HS-5 (cell line): Measurements from ENCODE around the gene RAB11FIP4.

Experiments used
- DNase-seq: peaks from one replicate; pipeline ENCODE4 v3.0.0-alpha.2; 2012; ENCODE audit warnings: low read depth

Gene RAB11FIP4

DNA sequence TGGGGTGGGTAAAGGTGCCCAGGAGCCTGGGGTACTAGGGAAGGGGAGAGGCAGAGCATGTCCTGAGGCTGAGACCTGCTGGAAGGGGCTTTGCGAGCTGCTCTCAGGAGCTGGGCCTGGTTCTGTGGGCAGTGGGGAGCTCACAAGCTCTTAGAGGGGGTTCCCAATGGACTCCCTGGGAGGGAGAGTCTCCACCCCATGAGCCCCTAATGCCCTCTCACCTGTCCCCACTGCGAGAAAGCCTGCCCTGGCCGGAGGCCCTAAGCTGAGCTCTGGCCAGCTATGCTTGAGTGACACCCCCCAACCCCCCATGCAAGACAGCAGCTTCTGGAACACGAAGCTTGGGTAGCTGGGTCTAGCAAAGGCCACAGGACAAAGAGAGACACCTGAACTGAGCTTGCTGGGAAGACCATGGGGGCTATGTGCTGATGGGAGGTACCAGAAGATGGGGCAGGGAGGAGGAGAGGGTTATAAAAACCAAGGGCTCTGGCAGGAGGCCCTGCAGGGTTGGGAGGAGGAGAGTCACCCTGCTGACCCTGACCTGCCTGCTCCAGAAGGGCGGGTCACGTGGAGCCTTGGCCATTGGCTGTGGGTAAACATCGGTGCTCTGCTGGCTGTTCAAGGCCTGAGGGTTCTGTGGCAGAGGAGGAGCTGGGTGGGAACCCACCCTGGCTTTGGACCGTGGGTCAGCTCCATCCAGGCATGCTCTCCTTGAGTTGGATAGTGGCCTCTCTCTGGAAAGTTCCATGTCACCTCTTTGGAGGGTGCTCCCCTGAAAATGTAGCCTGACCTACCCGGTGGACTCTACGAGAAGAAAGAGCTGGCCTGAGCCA, 106.7 kb downstream of the RAB11FIP4 start:
- DNase-seq = no peak

DNA sequence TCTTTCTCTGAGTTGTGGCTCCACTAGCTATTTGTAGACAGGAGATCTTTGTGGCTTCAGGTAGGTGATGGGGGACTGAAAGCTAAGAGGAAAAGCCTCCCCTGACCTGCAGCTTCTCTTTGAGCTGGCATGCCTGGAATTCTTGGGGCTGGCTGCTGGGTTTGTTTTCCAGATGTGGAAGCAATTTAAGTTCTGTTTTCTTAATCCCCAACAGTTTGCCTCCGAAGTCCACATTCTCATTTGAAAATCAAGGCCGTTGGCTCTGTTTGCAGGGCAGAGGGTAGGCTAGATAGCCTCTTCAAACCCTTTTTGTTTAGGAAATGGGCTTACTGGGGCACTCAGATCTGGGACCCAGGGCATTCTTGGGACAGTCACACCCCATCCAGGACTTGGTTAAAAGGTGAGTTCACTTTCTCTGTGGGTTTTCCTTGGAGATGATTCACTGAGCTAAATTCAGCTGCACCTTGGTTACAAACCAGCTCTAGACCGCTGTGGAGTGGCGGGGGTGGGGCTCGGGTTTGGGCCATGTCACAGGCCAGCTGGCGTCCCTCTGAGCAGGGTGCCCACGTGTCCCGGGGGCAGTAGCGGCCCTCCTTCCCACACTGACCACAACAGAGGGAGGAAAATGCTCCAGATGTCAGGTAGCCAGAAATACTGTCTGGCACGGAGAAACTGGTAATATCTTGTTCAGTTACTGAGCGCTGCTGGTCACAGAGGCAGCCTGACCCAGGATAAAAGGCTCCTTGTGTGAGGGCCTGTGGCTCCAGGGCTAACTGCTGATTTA, 108.5 kb downstream of the RAB11FIP4 start:
- no peak for DNase-seq

DNA sequence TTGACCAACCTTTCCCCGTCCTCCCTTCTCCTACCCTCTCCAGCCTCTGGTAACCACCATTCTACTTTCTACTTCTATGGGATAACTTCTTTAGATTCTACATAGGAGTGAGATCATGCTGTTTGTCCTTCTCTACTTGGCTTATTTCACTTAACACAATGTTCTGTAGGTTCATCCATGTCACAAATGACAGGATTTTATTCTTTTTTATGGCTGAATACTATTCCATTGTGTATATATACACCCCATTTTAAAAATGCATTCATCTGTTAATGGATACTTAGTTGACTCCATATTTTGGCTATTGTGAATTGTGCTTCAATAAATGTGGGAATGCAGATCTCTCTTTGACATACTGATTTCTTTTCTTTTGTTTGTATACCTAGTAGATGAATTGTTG, 115.0 kb downstream of the RAB11FIP4 start:
- no peak for DNase-seq

DNA sequence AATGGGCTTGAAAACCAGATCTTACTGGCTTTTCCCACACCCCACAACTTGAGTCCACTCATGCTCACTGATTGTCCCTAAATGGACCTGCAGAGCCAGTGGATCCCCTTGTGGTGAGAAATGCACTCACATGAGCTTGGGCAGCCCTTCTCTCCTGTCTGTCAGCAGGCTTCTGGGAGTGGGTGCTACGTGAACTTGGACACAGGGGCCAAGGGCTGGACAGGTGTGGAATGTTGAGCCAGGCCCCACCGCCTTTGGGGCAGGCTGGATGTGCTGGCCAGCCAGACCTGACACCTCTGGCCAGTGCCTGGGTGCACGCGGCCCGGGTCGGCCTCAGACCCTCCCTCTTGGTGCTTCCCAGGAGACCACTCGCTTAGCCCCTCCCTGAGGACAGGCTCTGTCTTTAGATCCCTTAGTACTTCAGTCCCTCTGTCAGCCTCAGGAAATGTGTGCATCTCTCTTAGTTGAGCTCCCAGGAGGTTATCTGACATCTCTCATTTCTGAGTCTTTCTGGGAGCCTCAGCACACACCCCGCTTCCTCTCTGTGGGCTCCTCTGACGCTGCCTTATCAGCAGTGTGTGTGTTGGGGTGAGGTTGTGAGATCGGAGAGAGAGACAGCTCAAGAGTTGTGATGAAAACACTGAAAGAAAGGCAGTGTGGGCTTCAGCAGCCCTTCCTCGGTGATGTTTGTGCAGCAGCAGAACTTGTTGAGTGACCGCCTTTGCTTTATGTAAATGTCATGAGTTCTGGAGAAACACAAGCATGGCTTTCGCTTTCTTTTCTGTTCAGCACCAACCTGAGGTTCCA, 117.0 kb downstream of the RAB11FIP4 start:
- no peak for DNase-seq

DNA sequence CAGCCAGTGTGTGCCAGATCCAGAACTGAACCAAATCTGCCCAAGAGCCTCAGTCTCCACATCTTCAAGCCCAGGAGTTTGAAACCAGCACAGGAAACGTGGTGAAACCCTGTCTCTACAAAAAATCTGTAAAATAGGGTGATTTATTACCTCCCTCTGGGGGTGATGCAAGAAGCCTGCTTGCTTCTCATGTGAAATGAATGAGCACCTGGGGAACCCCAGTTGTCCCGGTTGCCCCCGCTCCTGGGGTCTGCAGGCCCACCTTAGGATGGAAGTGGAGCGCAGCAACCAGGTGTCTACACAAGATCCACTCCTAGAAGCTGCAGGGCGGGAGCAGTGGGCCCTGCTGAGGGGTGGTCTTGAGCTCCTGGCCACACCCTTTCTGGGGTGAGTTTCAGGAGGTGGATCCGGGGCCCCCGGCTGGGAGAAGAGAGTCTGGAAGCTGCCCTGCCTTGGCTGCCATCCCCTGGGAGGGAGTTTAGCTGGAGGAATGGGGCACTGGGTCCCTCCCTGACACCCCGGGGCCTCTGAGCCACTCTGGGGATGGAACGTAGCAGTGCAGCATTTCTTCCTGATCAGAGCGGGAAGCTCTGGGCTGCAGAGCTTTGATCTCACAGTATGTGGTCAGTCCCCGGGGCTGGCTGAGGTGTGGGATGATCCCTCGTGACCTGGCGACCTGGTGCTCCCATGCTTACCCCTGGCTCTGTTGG, 117.8 kb downstream of the RAB11FIP4 start:
- no peak for DNase-seq

DNA sequence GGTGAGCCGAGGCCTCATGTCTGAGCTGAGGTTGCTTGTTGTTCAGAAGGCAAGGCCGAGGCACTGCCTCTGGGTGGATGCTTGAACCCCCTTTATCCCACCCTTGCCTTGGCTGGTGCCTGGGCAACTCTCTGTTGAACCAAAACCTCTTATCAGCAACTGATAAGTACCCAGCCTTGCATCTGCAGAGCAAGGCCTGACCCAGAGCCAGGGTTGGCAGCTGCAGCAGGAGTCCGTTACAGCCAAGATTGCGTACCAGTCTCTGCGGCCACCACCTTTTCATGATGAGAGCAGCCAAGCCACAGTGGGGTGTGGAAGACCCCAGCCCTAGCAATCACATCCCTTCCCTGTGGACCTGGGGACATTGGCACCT, 118.3 kb downstream of the RAB11FIP4 start:
- DNase-seq = no peak

DNA sequence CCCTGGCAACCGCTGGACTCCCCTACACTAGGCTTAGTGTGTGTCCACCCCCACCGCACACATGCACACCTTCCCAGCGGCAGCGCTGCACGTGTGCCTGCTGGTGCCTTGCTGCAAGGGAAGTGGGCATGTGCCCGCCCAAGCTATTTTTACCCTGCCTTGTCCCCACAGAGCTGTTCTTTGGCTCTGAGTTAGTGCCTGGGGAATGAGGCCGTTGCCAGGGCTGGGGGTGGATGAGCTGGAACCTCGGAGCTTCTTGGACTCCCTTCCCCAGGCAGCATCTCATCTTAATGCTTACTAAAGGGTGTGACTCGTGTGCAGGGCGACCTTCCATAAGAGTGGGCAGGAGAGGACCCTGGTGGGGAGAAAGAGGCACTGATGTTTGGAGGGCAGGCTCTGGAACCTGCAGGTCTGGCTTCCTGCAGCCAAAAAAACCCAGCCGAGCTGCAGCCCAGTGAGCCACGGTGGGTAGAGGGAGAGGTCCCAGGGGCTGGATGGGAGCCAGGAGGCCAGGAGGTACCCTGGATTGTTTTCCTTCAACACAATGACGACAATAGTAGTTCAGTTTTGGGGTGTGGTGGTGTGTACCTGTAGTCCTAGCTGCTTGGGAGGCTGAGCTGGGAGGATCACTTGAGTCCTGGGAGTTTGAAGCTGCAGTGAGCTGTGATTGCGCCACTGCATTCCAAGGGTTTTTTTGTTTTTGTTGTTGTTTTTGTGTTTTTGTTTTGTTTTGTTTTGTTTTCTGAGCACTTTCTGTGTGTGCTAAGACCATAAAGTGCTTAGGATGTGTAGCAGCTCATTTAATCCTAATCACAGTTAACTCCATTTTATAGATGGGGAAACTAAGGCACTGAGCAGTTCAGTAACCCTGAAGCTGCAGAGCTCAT, 119.1 kb downstream of the RAB11FIP4 start:
- DNase-seq = no peak

DNA sequence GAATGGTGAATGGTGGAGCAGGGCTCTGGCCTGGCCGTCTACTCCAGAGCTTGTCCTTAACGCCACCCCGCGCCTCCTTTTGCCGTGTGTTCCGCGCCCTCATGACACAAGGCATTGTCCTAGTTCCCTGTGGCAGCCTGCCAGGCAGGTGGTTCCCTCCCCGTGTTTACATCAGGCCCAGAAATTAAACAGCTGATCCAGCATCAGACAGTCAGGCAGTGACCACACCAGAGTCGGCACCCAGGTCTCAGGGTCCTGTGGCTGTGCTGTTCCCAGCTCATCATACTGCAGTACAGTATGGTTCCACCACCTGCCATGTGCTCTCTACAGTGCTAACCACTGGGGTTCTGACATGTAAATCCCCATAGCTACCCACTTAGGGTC, 119.7 kb downstream of the RAB11FIP4 start:
- DNase-seq = no peak

DNA sequence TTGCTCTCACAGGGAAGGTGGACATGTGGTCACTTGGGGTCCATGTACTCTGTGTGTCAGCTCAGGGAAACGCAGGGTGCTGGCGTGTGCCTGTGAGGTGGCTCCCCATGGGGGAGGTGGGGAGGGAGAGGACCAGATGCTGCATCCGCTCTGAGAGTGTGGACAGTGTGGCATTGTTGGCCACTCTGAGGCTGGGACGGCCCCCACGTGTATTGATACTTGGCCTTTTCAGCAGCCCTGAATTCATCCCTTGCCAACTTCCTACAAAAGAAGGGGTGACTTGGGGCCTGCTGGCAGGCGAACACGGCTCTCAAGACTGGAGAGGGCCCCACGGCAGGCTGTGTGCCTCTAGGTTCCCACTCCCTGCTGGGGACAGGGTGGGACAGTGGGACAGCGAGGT, 120.1 kb downstream of the RAB11FIP4 start:
- DNase-seq = no peak

DNA sequence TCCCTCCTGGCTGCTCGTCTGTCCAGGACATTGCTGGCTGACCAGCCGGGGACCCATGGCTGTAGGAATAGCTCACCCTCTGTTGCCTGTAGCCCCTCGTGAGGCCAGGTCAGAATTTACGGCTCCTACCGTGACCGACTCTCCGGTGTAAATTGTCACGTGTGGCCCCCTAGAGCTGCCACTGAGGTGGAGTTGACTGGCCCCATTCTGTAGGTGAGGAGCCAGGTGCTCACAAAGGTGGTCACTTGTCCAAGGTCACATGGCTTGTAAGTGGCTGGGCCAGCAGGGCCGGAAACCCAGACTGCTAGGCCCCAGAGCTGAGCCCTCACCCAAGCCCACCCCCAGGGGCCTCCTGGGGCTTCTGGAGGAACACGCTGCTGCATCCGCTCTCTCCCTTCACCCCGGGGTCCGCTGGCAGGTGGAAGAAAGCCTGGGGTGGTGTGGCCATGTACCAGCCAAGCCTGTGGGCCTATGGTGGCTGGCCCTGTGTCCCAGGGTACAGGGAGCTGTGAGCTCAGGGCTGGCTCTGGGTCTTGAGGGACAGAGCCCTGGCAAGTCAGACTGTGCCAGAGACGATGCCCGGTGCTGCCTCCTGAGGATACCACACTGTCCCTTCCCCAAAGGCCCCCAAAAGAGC, 120.7 kb downstream of the RAB11FIP4 start:
- no peak for DNase-seq

DNA sequence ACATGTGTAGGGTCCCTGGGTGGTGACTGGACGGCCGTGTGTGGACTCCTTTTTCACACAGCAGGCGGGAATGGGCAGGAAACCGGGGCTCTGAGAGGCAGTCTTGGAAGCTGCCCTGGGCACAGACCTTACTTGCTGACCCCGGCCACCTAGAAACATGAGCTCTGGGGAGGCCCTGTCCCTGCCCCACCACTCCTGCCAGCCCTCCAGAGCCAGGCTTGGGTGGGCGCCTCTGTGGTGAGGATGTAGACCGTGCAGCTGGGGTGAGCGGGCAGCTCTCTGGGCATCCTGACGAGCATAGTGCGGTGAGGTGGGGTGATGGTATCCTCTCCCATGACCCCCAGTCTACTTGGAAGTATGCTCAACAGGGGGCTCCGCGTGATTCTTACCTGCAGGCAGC, 121.3 kb downstream of the RAB11FIP4 start:
- no peak for DNase-seq

DNA sequence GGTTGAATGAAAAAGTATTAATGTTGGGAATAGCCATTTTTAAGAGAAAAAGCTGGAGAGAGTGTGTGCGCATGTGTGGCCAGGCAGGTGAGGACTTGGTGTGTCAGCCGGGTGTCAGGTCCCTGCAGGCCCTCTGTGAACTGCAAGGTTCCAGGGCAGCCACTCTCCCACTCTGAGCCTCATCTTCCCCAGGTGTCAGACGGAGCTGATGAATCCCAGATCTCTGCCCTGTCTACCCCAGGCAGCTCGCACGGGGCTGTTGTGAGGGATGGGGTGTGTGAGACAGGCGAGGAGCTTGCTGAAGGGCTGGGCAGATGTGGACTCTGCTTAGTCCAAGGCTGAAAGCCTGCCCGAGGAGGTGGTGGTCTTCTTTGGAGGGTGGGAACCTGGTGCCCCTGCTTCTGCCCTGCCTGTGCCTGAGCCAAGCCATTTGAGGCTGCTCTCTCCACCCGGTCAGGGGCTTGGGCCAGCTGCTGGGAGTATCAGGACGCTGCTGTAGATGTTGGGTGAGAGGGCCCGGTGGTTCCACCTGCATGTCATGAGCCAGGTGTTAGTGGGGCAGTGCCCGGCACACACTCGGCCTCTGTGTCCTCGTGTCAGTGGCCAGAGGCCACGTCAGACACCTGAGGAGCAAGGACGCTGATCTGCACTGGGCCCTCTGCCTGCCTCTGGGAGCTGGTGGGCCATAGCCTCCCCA, 122.4 kb downstream of the RAB11FIP4 start:
- no peak for DNase-seq

DNA sequence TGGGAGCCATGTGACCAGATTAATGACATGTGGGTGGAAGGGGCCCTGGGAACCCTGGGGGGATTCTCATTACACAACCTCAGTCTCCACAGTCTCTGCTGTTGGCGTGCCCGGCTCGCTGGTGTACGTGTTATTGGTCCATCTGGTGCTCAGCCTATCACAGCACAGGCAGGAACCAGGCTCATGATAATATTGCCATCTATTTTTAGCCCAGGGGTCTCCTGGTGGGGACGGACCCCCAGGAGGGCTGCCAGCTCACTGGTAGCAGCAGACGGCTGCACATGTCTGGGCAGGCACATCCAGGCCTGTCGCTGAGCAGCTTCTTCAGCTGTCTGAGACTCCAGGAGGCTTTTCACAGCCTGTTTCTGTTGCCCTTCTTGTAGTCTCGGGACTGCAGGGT, 123.8 kb downstream of the RAB11FIP4 start:
- no peak for DNase-seq

DNA sequence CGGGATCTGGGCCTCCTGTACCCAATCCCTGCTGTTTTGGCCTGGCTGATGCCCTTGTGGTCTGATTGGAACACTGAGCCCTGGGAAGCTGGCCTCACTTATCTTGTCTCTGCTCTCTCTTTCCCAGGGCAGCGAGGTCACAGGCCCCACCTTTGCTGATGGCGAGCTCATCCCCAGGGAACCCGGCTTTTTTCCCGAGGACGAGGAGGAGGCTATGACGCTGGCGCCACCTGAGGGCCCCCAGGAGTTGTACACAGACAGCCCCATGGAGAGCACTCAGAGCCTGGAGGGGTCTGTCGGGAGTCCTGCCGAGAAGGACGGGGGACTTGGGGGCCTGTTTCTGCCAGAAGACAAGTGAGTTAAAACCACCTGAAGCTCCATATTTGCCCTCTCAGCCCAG, 126.0 kb downstream of the RAB11FIP4 start:
- DNase-seq = no peak

DNA sequence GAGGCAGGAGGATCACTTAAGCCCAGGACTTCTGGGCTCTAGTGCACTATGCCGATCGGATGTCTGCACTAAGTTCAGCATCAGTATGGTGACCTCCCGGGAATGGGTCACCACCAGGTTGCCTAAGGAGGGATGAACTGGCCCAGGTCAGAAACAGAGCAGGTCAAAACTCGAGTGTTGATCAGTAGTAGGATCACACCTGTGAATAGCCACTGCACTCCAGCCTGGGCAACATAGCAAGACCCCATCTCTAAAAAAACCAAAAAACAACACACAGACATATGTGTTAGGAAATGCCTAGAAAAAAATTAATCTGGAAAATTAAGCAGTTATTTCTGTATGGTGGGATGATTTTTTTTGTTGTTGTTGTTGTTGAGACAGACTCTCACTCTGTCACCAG, 127.0 kb downstream of the RAB11FIP4 start:
- DNase-seq = no peak

DNA sequence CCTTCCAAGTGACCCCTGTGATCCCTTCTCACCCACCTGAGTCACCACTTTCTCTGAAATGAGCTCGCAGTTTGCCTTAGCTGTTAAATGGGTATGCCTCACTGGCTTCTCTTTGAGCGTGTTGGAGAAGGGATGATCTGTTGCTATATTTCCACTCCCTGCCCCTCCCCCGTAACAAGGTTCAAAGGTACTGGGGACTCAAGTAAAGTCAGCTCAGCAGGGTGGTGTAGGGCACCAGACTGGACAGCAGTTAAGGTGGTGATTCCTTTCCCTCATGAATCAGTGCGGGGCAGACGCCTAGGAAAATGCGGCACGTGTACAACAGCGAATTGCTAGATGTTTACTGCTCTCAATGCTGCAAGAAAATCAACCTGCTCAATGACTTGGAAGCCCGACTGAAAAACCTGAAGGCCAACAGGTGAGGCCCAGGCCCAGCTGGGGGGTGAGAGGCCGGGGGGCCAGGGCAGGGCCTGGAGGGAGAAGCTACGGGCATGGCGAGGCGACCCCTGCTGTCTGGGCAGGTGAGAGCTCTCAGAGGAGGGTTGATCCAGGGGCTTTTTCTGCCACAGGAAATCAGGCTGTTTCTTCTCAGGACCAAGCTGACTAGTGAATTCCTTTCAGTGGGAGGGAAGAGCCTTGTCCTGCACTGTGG, 130.3 kb downstream of the RAB11FIP4 start:
- DNase-seq = no peak

DNA sequence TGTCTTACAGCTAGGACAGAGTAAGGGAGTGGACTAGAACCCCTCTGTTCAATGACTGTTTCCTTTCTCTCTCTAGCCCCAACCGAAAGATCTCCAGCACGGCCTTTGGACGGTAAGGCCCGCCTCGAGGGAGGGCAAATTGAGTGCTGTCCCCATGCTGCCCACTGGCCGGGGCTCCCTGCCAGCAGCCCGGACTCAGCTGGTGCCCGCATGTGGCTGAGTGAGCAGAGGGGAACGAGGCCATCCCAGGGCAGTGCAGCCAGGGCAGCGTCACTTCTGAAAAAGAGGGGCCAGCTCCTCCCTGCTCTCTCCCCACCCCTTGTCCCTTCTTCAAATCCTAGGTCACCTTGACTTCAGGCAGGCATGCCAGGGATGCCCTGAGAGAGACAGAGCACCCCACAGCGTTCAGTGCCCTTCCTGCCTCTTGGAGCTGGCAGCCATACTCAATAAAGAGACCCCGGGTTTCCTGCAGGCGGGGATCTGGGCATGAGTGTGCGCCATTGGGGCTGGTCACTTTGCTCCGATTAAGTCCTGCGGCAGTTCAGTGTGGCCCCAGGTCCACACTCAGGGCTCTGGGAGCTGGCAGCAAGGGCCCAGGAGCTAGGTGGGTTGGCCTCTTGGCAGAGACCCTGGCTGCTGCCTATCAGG, 130.9 kb downstream of the RAB11FIP4 start:
- no peak for DNase-seq

DNA sequence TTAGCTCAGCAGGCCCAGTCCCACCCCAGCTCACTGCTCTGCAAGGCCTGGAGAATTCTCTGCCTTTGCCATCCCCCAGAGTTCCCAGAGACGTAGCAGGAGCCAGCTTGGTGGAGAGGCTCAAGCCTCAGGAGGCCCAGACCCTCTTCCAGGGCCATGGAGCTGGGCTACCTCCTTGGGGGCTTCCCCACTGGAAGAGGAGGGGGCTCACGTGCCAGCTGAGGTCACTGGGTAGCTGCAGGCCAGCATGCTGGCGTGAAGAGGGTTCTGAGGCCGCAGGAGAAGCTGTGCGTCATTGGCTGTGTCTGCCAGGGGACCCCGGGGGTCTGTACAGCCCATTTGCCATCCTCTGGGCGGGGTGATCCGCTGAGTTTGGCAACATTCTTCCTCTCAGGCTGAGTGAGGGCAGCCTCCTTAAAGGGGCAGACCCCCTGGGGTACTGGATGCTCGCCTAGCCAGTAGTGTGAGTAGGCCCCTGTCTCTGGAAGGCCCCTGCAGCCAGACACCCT, 131.6 kb downstream of the RAB11FIP4 start:
- no peak for DNase-seq
